ENCODE data around the gene PRR23E.

DNA sequence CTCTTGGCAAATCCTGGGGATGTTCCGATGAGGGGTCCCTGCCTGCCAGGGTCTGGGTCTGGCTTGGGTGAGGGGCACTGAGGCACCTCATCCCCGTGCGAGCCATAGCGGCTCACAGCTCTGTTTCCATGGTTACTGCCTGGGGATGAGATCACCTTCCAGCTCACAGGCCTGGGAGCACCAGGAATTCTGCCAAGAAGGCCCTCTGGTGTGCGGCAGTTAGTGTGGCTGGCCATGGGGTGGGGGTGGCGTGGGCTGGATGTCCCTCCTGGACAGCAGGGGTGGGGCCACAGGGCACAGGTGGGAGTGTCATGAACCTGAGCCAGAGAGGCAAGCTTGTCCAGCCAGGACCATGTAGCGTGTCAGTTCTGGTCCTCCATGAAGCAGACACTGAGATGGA lies 22.1 kb upstream of the PRR23E start:
- TF ChIP-seq FOXM1 (IDR thresholded peaks at IDR 0.05; ENCODE audit: low read depth) = no peak
- TF ChIP-seq, protein P1, sequence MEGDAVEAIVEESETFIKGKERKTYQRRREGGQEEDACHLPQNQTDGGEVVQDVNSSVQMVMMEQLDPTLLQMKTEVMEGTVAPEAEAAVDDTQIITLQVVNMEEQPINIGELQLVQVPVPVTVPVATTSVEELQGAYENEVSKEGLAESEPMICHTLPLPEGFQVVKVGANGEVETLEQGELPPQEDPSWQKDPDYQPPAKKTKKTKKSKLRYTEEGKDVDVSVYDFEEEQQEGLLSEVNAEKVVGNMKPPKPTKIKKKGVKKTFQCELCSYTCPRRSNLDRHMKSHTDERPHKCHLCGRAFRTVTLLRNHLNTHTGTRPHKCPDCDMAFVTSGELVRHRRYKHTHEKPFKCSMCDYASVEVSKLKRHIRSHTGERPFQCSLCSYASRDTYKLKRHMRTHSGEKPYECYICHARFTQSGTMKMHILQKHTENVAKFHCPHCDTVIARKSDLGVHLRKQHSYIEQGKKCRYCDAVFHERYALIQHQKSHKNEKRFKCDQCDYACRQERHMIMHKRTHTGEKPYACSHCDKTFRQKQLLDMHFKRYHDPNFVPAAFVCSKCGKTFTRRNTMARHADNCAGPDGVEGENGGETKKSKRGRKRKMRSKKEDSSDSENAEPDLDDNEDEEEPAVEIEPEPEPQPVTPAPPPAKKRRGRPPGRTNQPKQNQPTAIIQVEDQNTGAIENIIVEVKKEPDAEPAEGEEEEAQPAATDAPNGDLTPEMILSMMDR (IDR thresholded peaks at IDR 0.05) = peak; percentile 41
- TF ChIP-seq RFX5 (IDR thresholded peaks at IDR 0.05; ENCODE audit: low read length) = no peak
- peak; percentile 29; the same call in 1 of the 2 replicates for TF ChIP-seq POLR2AphosphoS5 (IDR thresholded peaks at IDR 0.05; ENCODE audit: low read depth, low read length)
- peak; percentile 49 for TF ChIP-seq RAD21 (IDR thresholded peaks at IDR 0.05; ENCODE audit: low read length)
- peak; percentile 43; the same call in 1 of the 2 replicates for TF ChIP-seq FOSL2 (IDR thresholded peaks at IDR 0.05; ENCODE audit: borderline replicate concordance, low read depth)
- peak; percentile 53 to 76; a peak in 2 of 4 replicates for TF ChIP-seq EP300 (IDR thresholded peaks at IDR 0.05; ENCODE audit: borderline replicate concordance in 1 of 2, low read depth in 1 of 2, low read length in 1 of 2)
- TF ChIP-seq EZH2phosphoT487 (IDR thresholded peaks at IDR 0.05; ENCODE audit: borderline replicate concordance, low read depth) = no peak
- TF ChIP-seq YY1 (IDR thresholded peaks at IDR 0.05; ENCODE audit: low read depth) = no peak
- TF ChIP-seq, protein P2, sequence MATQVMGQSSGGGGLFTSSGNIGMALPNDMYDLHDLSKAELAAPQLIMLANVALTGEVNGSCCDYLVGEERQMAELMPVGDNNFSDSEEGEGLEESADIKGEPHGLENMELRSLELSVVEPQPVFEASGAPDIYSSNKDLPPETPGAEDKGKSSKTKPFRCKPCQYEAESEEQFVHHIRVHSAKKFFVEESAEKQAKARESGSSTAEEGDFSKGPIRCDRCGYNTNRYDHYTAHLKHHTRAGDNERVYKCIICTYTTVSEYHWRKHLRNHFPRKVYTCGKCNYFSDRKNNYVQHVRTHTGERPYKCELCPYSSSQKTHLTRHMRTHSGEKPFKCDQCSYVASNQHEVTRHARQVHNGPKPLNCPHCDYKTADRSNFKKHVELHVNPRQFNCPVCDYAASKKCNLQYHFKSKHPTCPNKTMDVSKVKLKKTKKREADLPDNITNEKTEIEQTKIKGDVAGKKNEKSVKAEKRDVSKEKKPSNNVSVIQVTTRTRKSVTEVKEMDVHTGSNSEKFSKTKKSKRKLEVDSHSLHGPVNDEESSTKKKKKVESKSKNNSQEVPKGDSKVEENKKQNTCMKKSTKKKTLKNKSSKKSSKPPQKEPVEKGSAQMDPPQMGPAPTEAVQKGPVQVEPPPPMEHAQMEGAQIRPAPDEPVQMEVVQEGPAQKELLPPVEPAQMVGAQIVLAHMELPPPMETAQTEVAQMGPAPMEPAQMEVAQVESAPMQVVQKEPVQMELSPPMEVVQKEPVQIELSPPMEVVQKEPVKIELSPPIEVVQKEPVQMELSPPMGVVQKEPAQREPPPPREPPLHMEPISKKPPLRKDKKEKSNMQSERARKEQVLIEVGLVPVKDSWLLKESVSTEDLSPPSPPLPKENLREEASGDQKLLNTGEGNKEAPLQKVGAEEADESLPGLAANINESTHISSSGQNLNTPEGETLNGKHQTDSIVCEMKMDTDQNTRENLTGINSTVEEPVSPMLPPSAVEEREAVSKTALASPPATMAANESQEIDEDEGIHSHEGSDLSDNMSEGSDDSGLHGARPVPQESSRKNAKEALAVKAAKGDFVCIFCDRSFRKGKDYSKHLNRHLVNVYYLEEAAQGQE (IDR thresholded peaks at IDR 0.05; ENCODE audit: low read depth, low read length) = 0 out of 2 replicates have a peak, but pooled peaks have one; percentile 34
- TF ChIP-seq, protein P3, sequence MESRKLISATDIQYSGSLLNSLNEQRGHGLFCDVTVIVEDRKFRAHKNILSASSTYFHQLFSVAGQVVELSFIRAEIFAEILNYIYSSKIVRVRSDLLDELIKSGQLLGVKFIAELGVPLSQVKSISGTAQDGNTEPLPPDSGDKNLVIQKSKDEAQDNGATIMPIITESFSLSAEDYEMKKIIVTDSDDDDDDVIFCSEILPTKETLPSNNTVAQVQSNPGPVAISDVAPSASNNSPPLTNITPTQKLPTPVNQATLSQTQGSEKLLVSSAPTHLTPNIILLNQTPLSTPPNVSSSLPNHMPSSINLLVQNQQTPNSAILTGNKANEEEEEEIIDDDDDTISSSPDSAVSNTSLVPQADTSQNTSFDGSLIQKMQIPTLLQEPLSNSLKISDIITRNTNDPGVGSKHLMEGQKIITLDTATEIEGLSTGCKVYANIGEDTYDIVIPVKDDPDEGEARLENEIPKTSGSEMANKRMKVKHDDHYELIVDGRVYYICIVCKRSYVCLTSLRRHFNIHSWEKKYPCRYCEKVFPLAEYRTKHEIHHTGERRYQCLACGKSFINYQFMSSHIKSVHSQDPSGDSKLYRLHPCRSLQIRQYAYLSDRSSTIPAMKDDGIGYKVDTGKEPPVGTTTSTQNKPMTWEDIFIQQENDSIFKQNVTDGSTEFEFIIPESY (IDR thresholded peaks at IDR 0.05; ENCODE audit: borderline replicate concordance, low read depth) = no peak
- TF ChIP-seq TAF1 (IDR thresholded peaks at IDR 0.05; ENCODE audit: borderline replicate concordance, low read depth, low read length) = peak; percentile 28; the same call in 1 of the 2 replicates
- peak; percentile 88 for TF ChIP-seq NFIC (IDR thresholded peaks at IDR 0.05; ENCODE audit: borderline replicate concordance)
- TF ChIP-seq, protein P4, sequence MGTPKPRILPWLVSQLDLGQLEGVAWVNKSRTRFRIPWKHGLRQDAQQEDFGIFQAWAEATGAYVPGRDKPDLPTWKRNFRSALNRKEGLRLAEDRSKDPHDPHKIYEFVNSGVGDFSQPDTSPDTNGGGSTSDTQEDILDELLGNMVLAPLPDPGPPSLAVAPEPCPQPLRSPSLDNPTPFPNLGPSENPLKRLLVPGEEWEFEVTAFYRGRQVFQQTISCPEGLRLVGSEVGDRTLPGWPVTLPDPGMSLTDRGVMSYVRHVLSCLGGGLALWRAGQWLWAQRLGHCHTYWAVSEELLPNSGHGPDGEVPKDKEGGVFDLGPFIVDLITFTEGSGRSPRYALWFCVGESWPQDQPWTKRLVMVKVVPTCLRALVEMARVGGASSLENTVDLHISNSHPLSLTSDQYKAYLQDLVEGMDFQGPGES (IDR thresholded peaks at IDR 0.05; ENCODE audit: low read depth, low read length) = no peak

Data from SK-N-SH (cell line).